Measurements from ENCODE around the gene ZNF639. TPM values are rescaled to one million over a fixed set of nuclear protein-coding genes. Genes with fewer than 3 reads are reported as not detected.

The ZNF639 gene
- total and polyA plus RNA-seq, 7 experiments from 2014 or later = 33.1 to 74.9 (median 51.1) TPM

DNA sequence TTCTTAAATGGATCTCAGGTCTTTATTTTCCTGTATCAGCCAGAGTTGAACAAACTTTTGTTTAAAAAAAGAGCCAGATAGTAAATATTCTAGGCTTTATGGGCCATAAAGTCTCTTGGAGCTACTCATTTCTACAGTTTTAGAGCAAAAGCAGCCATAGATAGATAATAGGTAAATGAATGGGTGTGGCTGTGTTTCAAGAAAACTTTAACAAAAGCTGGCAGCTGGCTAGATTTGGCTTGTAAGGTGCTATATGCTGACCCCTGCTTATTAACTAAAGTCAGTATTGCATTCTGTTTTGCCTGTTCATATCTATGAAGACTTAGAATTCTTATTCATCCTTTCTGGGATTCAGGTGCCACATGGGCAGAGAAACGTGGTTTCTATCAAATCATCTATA, 53.6 kb downstream of the ZNF639 start:
- H3K4me1 ChIP-seq (ENCODE audit: control insufficient read depth in 2 of 2, insufficient read depth in 2 of 2, low read length in 2 of 2) = no peaks in the 10 kb centered on the region
- Mint-ChIP-seq H3K4me3 (no peak overlapping the region), H3K4me1 (no peaks in the 10 kb centered on the region), H3K36me3 (peaks cover 13 to 53% (median 18%) of the 10 kb centered on the region in 5 donors), H3K27me3 (no peaks in the 10 kb centered on the region), H3K27ac (no peak overlapping the region), H3K9me3 (no peaks in the 10 kb centered on the region)
- intact Hi-C loops (cut with micrococcal nuclease) = no loop called here
- no peak for DNase-seq
- H3K27me3 ChIP-seq (ENCODE audit: control insufficient read depth in 2 of 2, insufficient read depth in 2 of 2, low read length in 2 of 2) = no peaks in the 10 kb centered on the region
- ChIA-PET CTCF (no interaction called here), POLR2A (interaction anchor here (0.6 kb wide), 1 partner anchor 292 kb away, joined by 3 read pairs; no protein-coding TSS in a partner anchor)
- no peak overlapping the region for H3K27ac ChIP-seq (ENCODE audit: low read depth, low read length)
- no peaks in the 10 kb centered on the region for H3K9me3 ChIP-seq (ENCODE audit: control insufficient read depth in 2 of 3, low read length in 3 of 3)
- no peak overlapping the region for H3K4me3 ChIP-seq (ENCODE audit: low read length)
- ATAC-seq = no peak
- peaks cover 11 to 49% (median 12%) of the 10 kb centered on the region in 3 experiments for H3K36me3 ChIP-seq (ENCODE audit: control insufficient read depth in 2 of 3, insufficient read depth in 3 of 3, low read length in 3 of 3)

Other genes with a start within 250 kb of the ZNF639 start
- 10 to 100 TPM; 27.4 to 58.1 (median 43.7) TPM for gene PIK3CA, start 174.7 kb upstream of the ZNF639 start, total RNA-seq
- gene PIK3CA, start 174.7 kb upstream of the ZNF639 start, polyA plus RNA-seq = 10 to 100 TPM; 16.7 to 34.3 TPM
- gene KCNMB3, start 71.9 kb upstream of the ZNF639 start, total RNA-seq = 1 to 10 TPM in 3 of 5 experiments, under 1 TPM in 2; 0.61 to 1.6 (median 1.2) TPM
- gene KCNMB3, start 71.9 kb upstream of the ZNF639 start, polyA plus RNA-seq = under 1 TPM; 0.23 to 0.33 TPM
- gene MFN1, start 24.7 kb downstream of the ZNF639 start, total RNA-seq = 10 to 100 TPM; 32.2 to 58.1 (median 40.3) TPM
- gene MFN1, start 24.7 kb downstream of the ZNF639 start, polyA plus RNA-seq = 10 to 100 TPM in 1 of 2 donors, 1 to 10 TPM in 1; 7.4 to 11.0 TPM
- 10 to 100 TPM in 2 of 5 experiments, 1 to 10 TPM in 3; 1.1 to 11.3 (median 2.1) TPM for gene GNB4, start 128.4 kb downstream of the ZNF639 start, total RNA-seq
- gene GNB4, start 128.4 kb downstream of the ZNF639 start, polyA plus RNA-seq = under 1 TPM; 0.12 to 0.24 TPM
- gene ACTL6A, start 239.9 kb downstream of the ZNF639 start, total RNA-seq = 10 to 100 TPM; 23.2 to 78.3 (median 49.0) TPM
- 10 to 100 TPM; 56.3 to 61.7 TPM for gene ACTL6A, start 239.9 kb downstream of the ZNF639 start, polyA plus RNA-seq

Measured in naive thymus-derived CD4-positive, alpha-beta T cell (primary cell).